IMR-90 (cell line): ENCODE results near the gene SCFD2. TPM values are rescaled to one million over a fixed set of nuclear protein-coding genes. Genes with fewer than 3 reads are reported as not detected.

ENCODE experiments used
- ATAC-seq: fragments of 200-7000 bp; cut with Tn5 transposase; 2 replicates; pipeline ENCODE4 v1.9.1; 2020; ENCODE audit warnings: low read depth, mild to moderate bottlenecking, moderate library complexity
- BruUV-seq: library from RNA; stranded (reverse); fragments of 400-500 nt; replicated peaks from 2 replicates; lab custom pipeline; 2021; lab: Mats Ljungman, UMichigan
- CTCF ChIA-PET: fragments of 300-600 bp; formaldehyde crosslinking; extraction: SDS; loops from one replicate; lab custom pipeline; 2021; ENCODE audit warnings: antibody characterized with exemption; lab: Yijun Ruan, JAX
- POLR2A ChIA-PET: fragments of 300-600 bp; sonication (Branson Sonifier 250); formaldehyde crosslinking; loops from one replicate; lab custom pipeline; 2022; ENCODE audit warnings: antibody characterized with exemption; ENCODE audit not compliant: unreplicated experiment; lab: Charles Lee
- DNase-seq: peaks from one replicate; pipeline ENCODE4 v3.0.0; 2013
- H2AFZ ChIP-seq: replicated peaks from 2 replicates; pipeline ENCODE3; 2013; ENCODE audit warnings: low read length, mild to moderate bottlenecking; ENCODE audit not compliant: poor library complexity
- H2AK5ac ChIP-seq: 2 replicates; pipeline ENCODE4 v1.6.1; 2013; ENCODE audit warnings: low read depth, low read length, inconsistent platforms
- H2AK9ac ChIP-seq: replicated peaks from 2 replicates; pipeline ENCODE3; 2013; ENCODE audit warnings: mild to moderate bottlenecking, low read depth, low read length, moderate library complexity; ENCODE audit not compliant: poor library complexity
- H2BK120ac ChIP-seq: 2 replicates; pipeline ENCODE4 v1.6.1; 2013; ENCODE audit warnings: low read depth, low read length, inconsistent platforms
- H2BK15ac ChIP-seq: 3 replicates; pipeline ENCODE4 v1.6.1; 2013; ENCODE audit warnings: low read depth, low read length, inconsistent platforms
- H2BK20ac ChIP-seq: 2 replicates; pipeline ENCODE4 v1.6.1; 2013; ENCODE audit warnings: low read depth, mild to moderate bottlenecking, inconsistent platforms, low read length, moderate library complexity
- H2BK5ac ChIP-seq: 2 replicates; pipeline ENCODE4 v1.6.1; 2013; ENCODE audit warnings: mild to moderate bottlenecking, low read depth, low read length, inconsistent platforms; ENCODE audit not compliant: poor library complexity, severe bottlenecking
- H3K14ac ChIP-seq: replicated peaks from 2 replicates; pipeline ENCODE4 v1.6.1; 2013; ENCODE audit warnings: low read depth, low read length, inconsistent platforms
- H3K18ac ChIP-seq: 2 replicates; pipeline ENCODE4 v1.6.1; 2013; ENCODE audit warnings: low read depth, low read length, control low read depth
- H3K23ac ChIP-seq: 2 replicates; pipeline ENCODE4 v1.6.1; 2013; ENCODE audit warnings: low read depth, low read length, inconsistent platforms
- H3K27ac ChIP-seq: 2 replicates; pipeline ENCODE4 v1.5.1; 2013; ENCODE audit warnings: mild to moderate bottlenecking, control low read depth, low read length; ENCODE audit not compliant: insufficient read depth
- H3K27me3 ChIP-seq: 2 replicates; pipeline ENCODE4 v1.6.1; 2013; ENCODE audit warnings: low read length; ENCODE audit not compliant: control insufficient read depth, insufficient read depth
- H3K36me3 ChIP-seq: 2 replicates; pipeline ENCODE4 v1.6.1; 2013; ENCODE audit warnings: low read length, mixed read lengths; ENCODE audit not compliant: control insufficient read depth, insufficient read depth
- H3K4ac ChIP-seq: 2 replicates; pipeline ENCODE4 v1.6.1; 2013; ENCODE audit warnings: low read depth, low read length, inconsistent platforms
- H3K4me1 ChIP-seq: 2 replicates; pipeline ENCODE4 v1.6.1; 2013; ENCODE audit warnings: low read length, mixed read lengths; ENCODE audit not compliant: control insufficient read depth, insufficient read depth
- H3K4me2 ChIP-seq: 2 replicates; pipeline ENCODE4 v1.6.1; 2013; ENCODE audit warnings: low read depth, mild to moderate bottlenecking, control low read depth, low read length, moderate library complexity
- H3K4me3 ChIP-seq: 2 replicates; pipeline ENCODE4 v1.5.1; 2013; ENCODE audit warnings: low read depth, mild to moderate bottlenecking, control low read depth, low read length, moderate library complexity; ENCODE audit not compliant: insufficient read depth
- H3K56ac ChIP-seq: 2 replicates; pipeline ENCODE4 v1.6.1; 2013; ENCODE audit warnings: low read length, inconsistent platforms; ENCODE audit not compliant: insufficient read depth; ENCODE audit errors: extremely low read depth
- H3K79me1 ChIP-seq, 2 experiments: 2 replicates each; pipeline ENCODE4 v1.6.1; 2013; ENCODE audit warnings: low read length in 2 of 2, inconsistent platforms in 1 of 2, low read depth in 1 of 2
- H3K9ac ChIP-seq: 2 replicates; pipeline ENCODE4 v1.6.1; 2013; ENCODE audit warnings: low read depth, low read length, control low read depth
- H3K9me1 ChIP-seq: 2 replicates; pipeline ENCODE4 v1.6.1; 2013; ENCODE audit warnings: low read length, inconsistent platforms; ENCODE audit not compliant: insufficient read depth
- H3K9me3 ChIP-seq: 2 replicates; pipeline ENCODE4 v1.6.1; 2013; ENCODE audit warnings: low read length; ENCODE audit not compliant: control insufficient read depth, insufficient read depth
- H4K20me1 ChIP-seq: 2 replicates; pipeline ENCODE4 v1.6.1; 2013; ENCODE audit warnings: low read length, inconsistent platforms; ENCODE audit not compliant: insufficient read depth
- H4K5ac ChIP-seq: 2 replicates; pipeline ENCODE4 v1.6.1; 2013; ENCODE audit warnings: mild to moderate bottlenecking, low read depth, low read length, control low read depth
- H4K8ac ChIP-seq, 2 experiments: 2 replicates each; pipeline ENCODE4 v1.6.1; 2013; ENCODE audit warnings: low read depth in 2 of 2, low read length in 2 of 2, control low read depth in 1 of 2, inconsistent platforms in 1 of 2
- H4K91ac ChIP-seq: 2 replicates; pipeline ENCODE4 v1.6.1; 2013; ENCODE audit warnings: low read depth, low read length, inconsistent platforms; ENCODE audit not compliant: insufficient read depth
- BHLHE40 ChIP-seq: fragments of 150-350 bp; IDR thresholded peaks from 2 replicates; pipeline ENCODE4 v1.6.1; 2016; ENCODE audit warnings: mild to moderate bottlenecking, low read depth, low read length
- CEBPB ChIP-seq: IDR thresholded peaks from 2 replicates; pipeline ENCODE4 v1.6.1; 2012; ENCODE audit warnings: low read depth, low read length, improper control_type of control experiment
- CHD1 ChIP-seq: IDR thresholded peaks from 2 replicates; pipeline ENCODE4 v1.6.1; 2012; ENCODE audit warnings: low read depth, low read length, improper control_type of control experiment
- FOS ChIP-seq: fragments of 150-350 bp; IDR thresholded peaks from 2 replicates; pipeline ENCODE4 v1.6.1; 2016; ENCODE audit warnings: low read depth, low read length
- MAFK ChIP-seq: IDR thresholded peaks from 2 replicates; pipeline ENCODE4 v1.6.1; 2012; ENCODE audit warnings: low read depth, low read length, improper control_type of control experiment
- MAZ ChIP-seq: IDR thresholded peaks from 2 replicates; pipeline ENCODE4 v1.6.1; 2012; ENCODE audit warnings: low read depth, mild to moderate bottlenecking, low read length, improper control_type of control experiment, moderate library complexity, borderline replicate concordance
- MXI1 ChIP-seq: IDR thresholded peaks from 2 replicates; pipeline ENCODE4 v1.6.1; 2012; ENCODE audit warnings: low read depth, mild to moderate bottlenecking, low read length, moderate library complexity, borderline replicate concordance
- NFE2L2 ChIP-seq: fragments of 150-350 bp; IDR thresholded peaks from 2 replicates; pipeline ENCODE4 v1.6.1; 2016; ENCODE audit warnings: low read depth, mild to moderate bottlenecking, low read length
- POLR2A ChIP-seq: IDR thresholded peaks from 2 replicates; pipeline ENCODE4 v1.6.1; 2012; ENCODE audit warnings: mild to moderate bottlenecking, low read depth, low read length
- RAD21 ChIP-seq: IDR thresholded peaks from 2 replicates; pipeline ENCODE4 v1.6.1; 2012; ENCODE audit warnings: low read length, improper control_type of control experiment
- RCOR1 ChIP-seq: IDR thresholded peaks from 2 replicates; pipeline ENCODE4 v1.6.1; 2012; ENCODE audit warnings: mild to moderate bottlenecking, low read length, improper control_type of control experiment; ENCODE audit not compliant: insufficient replicate concordance
- RFX5 ChIP-seq: IDR thresholded peaks from 2 replicates; pipeline ENCODE4 v1.8.0; 2012; ENCODE audit warnings: low read depth, mild to moderate bottlenecking, low read length, moderate library complexity
- SMC3 ChIP-seq: fragments of 150-350 bp; IDR thresholded peaks from 2 replicates; pipeline ENCODE4 v1.6.1; 2016; ENCODE audit warnings: low read depth, mild to moderate bottlenecking, antibody characterized with exemption, low read length, moderate library complexity
- WGBS, 2 experiments: methylation state at CpG; one replicate each; pipeline versions ENCODE4 v1.1.5 to v1.1.7; 2013; ENCODE audit warnings: missing lambda C conversion rate in 2 of 2; ENCODE audit not compliant: insufficient read length in 1 of 2; ENCODE audit errors: extremely low coverage in 2 of 2; 5-methylcytosine and 5-hydroxymethylcytosine counted together
- dilution Hi-C: fragments of 300-500 bp; cut with HindIII; formaldehyde crosslinking; loops from one replicate; pipeline ENCODE4 v1.14.3; 2018; ENCODE audit warnings: low sequenced_read_pairs; ENCODE audit not compliant: unreplicated experiment
- in situ Hi-C: fragments of 300-500 bp; cut with MboI; formaldehyde crosslinking; loops from 3 replicates; pipeline ENCODE4 v1.14.3; 2019; ENCODE audit warnings: low sequenced_read_pairs, inconsistent platforms, mixed read lengths
- intact Hi-C: fragments of 100-400 bp; cut with micrococcal nuclease; formaldehyde crosslinking; loops from 2 replicates; pipeline ENCODE4 v1.10.0; 2022
- polyA plus RNA-seq, 3 experiments: library from polyadenylated mRNA; depleted of rRNA; stranded (reverse); fragments of >200 nt; gene quantifications; 2 replicates each; pipeline ENCODE4 v1.2.3, GENCODE V29; 2012; ENCODE audit warnings: low replicate concordance in 1 of 3
- total RNA-seq: library from RNA; depleted of rRNA; stranded (reverse); fragments of >200 nt; gene quantifications from 2 replicates; pipeline ENCODE4 v1.2.3, GENCODE V29; 2012
- TF ChIP-seq, protein P1 (sequence below): conservative IDR thresholded peaks from 2 replicates; pipeline ENCODE4 v1.5.1; 2012; ENCODE audit warnings: mild to moderate bottlenecking, low read depth, low read length, improper control_type of control experiment
- TF ChIP-seq, protein P2 (sequence below): fragments of 150-350 bp; IDR thresholded peaks from 2 replicates; pipeline ENCODE4 v1.6.1; 2017; ENCODE audit warnings: mild to moderate bottlenecking, antibody characterized with exemption, low read length, low read depth
- TF ChIP-seq, protein P3 (sequence below): fragments of 150-350 bp; IDR thresholded peaks from 2 replicates; pipeline ENCODE4 v1.6.1; 2016; ENCODE audit warnings: low read depth, mild to moderate bottlenecking, low read length, moderate library complexity, borderline replicate concordance

Gene SCFD2
- total and polyA plus RNA-seq, 2 of the 4 experiments (the other 2 are of a cell fraction): 18.9 to 62.4 TPM

DNA sequence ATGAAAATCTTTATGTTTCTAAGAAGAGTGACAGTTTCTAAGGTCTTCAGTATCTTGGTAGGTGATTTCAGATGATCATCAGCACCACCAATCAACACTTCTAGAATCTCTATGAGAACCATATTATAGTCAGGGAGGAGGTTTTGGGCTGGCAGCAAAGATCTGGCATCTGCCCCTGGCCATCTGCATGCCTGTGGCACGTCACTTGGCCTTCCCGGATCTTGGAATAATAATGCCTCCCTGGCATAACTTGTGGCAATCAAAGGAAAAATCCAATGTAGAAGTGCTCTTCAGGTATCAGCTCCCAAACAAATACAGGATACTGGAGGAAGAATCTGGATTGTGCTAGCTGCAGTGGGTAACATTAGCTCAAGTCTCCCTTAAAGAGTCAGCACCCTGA, 446.4 kb downstream of the SCFD2 start:
- intact Hi-C loops: no loop called here
- no peaks in the 10 kb centered on the region for H3K79me1 ChIP-seq
- no peak overlapping the region; the same call in 1 of the 2 replicates for H3K14ac ChIP-seq
- H3K9me3 ChIP-seq: no peaks in the 10 kb centered on the region
- no TSS peak for BruUV-seq
- no peaks in the 10 kb centered on the region for H3K27me3 ChIP-seq
- ATAC-seq (no peak), DNase-seq (no peak)
- no peak overlapping the region for H2BK20ac ChIP-seq
- no peak overlapping the region for H4K5ac ChIP-seq
- WGBS, 2 experiments: no CpG with 5 or more reads among the region's 2 CpGs
- H3K4ac ChIP-seq: peak overlapping the region; percentile 25; the same call in 1 of the 2 replicates
- dilution Hi-C loops: no loop called here
- H2BK5ac ChIP-seq: no peak overlapping the region
- no peak overlapping the region for H3K23ac ChIP-seq
- H3K9me1 ChIP-seq: no peaks in the 10 kb centered on the region; the same call in 1 of the 2 replicates
- peaks cover 6% of the 10 kb centered on the region for H3K4me1 ChIP-seq
- H3K4me3 ChIP-seq: no peak overlapping the region
- no peak overlapping the region for H3K56ac ChIP-seq
- no peak overlapping the region for H2AK5ac ChIP-seq
- H4K20me1 ChIP-seq: no peaks in the 10 kb centered on the region
- no peak overlapping the region for H4K91ac ChIP-seq
- H2BK15ac ChIP-seq: no peak overlapping the region
- H3K4me2 ChIP-seq: no peak overlapping the region
- ChIA-PET POLR2A (interaction anchor here (0.6 kb wide), 1 partner anchor 9 kb away, joined by 3 read pairs; no protein-coding TSS in a partner anchor), CTCF (interaction anchor here (1.0 kb wide), 1 partner anchor 8 kb away, joined by 4 read pairs; no protein-coding TSS in a partner anchor)
- in situ Hi-C loops: no loop called here
- TF ChIP-seq, protein P1, sequence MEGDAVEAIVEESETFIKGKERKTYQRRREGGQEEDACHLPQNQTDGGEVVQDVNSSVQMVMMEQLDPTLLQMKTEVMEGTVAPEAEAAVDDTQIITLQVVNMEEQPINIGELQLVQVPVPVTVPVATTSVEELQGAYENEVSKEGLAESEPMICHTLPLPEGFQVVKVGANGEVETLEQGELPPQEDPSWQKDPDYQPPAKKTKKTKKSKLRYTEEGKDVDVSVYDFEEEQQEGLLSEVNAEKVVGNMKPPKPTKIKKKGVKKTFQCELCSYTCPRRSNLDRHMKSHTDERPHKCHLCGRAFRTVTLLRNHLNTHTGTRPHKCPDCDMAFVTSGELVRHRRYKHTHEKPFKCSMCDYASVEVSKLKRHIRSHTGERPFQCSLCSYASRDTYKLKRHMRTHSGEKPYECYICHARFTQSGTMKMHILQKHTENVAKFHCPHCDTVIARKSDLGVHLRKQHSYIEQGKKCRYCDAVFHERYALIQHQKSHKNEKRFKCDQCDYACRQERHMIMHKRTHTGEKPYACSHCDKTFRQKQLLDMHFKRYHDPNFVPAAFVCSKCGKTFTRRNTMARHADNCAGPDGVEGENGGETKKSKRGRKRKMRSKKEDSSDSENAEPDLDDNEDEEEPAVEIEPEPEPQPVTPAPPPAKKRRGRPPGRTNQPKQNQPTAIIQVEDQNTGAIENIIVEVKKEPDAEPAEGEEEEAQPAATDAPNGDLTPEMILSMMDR: no peak
- TF ChIP-seq, protein P2, sequence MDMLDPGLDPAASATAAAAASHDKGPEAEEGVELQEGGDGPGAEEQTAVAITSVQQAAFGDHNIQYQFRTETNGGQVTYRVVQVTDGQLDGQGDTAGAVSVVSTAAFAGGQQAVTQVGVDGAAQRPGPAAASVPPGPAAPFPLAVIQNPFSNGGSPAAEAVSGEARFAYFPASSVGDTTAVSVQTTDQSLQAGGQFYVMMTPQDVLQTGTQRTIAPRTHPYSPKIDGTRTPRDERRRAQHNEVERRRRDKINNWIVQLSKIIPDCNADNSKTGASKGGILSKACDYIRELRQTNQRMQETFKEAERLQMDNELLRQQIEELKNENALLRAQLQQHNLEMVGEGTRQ: no peak
- TF ChIP-seq SMC3 (no peak), RFX5 (no peak), CHD1 (no peak), MAZ (no peak), FOS (no peak), MAFK (no peak), POLR2A (no peak), RCOR1 (no peak), NFE2L2 (no peak), MXI1 (no peak), RAD21 (no peak), BHLHE40 (no peak), CEBPB (no peak)
- TF ChIP-seq, protein P3, sequence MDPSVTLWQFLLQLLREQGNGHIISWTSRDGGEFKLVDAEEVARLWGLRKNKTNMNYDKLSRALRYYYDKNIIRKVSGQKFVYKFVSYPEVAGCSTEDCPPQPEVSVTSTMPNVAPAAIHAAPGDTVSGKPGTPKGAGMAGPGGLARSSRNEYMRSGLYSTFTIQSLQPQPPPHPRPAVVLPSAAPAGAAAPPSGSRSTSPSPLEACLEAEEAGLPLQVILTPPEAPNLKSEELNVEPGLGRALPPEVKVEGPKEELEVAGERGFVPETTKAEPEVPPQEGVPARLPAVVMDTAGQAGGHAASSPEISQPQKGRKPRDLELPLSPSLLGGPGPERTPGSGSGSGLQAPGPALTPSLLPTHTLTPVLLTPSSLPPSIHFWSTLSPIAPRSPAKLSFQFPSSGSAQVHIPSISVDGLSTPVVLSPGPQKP: no peak
- H2BK120ac ChIP-seq: no peak overlapping the region
- no peak overlapping the region for H4K8ac ChIP-seq
- no peak overlapping the region for H3K18ac ChIP-seq
- H2AFZ ChIP-seq: no peak overlapping the region
- no peaks in the 10 kb centered on the region; the same call in 1 of the 2 replicates for H3K36me3 ChIP-seq
- no peak overlapping the region for H2AK9ac ChIP-seq
- no peak overlapping the region for H3K9ac ChIP-seq
- no peak overlapping the region for H3K27ac ChIP-seq
